T-cell (primary cell): ENCODE measurements around the gene ITPK1. TPM values are rescaled to one million over a fixed set of nuclear protein-coding genes. Genes with fewer than 3 reads are reported as not detected.

ENCODE experiments used
- ATAC-seq, 4 experiments: fragments of 200-7000 bp in 3 of 4; fragments of 150-1000 bp in 1 of 4; cut with Tn5 transposase; replicated peaks in 1 of 4; 1 replicate in 3 of 4; 2 replicates in 1 of 4; pipeline ENCODE4 v1.10.0; 2021; ENCODE audit warnings: moderate library complexity in 3 of 4, mild to moderate bottlenecking in 2 of 4, moderate number of reproducible peaks in 1 of 4
- CTCF ChIA-PET, 2 donors: fragments of 300-600 bp; sonication (Branson Sonifier 250); formaldehyde crosslinking; loops; one replicate each; lab custom pipeline; 2022; ENCODE audit warnings: antibody characterized with exemption in 2 of 2; lab: Charles Lee
- POLR2A ChIA-PET, 2 donors: fragments of 300-600 bp; sonication (Branson Sonifier 250); formaldehyde crosslinking; loops; one replicate each; lab custom pipeline; 2022; ENCODE audit warnings: antibody characterized with exemption in 2 of 2; lab: Charles Lee
- DNase-seq, 35 experiments: peaks; one replicate each; pipeline versions ENCODE4 v3.0.0 to v3.0.0-alpha.2; 2013 to 2023
- H3K27ac ChIP-seq: one replicate; pipeline ENCODE4 v1.5.1; 2013; ENCODE audit warnings: low read length
- H3K27me3 ChIP-seq, 2 experiments: replicated peaks in 1 of 2; 1 replicate in 1 of 2; 2 replicates in 1 of 2; pipeline versions ENCODE4 v1.6.1 to v1.7.0; 2013; ENCODE audit warnings: low read length in 1 of 2, mixed read lengths in 1 of 2; ENCODE audit not compliant: control insufficient read depth in 2 of 2, insufficient read depth in 2 of 2; ENCODE audit errors: extremely low read depth in 1 of 2
- H3K36me3 ChIP-seq, 2 donors: 1 replicate in 1 of 2; 2 replicates in 1 of 2; pipeline versions ENCODE4 v1.6.1 to v1.7.0; 2013; ENCODE audit warnings: low read length in 1 of 2; ENCODE audit not compliant: control insufficient read depth in 2 of 2, insufficient read depth in 1 of 2; ENCODE audit errors: extremely low read depth in 1 of 2
- H3K4me1 ChIP-seq, 2 experiments: 1 replicate in 1 of 2; 2 replicates in 1 of 2; pipeline versions ENCODE4 v1.6.1 to v1.7.0; 2013; ENCODE audit warnings: low read length in 2 of 2, mixed read lengths in 1 of 2; ENCODE audit not compliant: insufficient read depth in 2 of 2, control insufficient read depth in 1 of 2; ENCODE audit errors: extremely low read depth in 1 of 2
- H3K4me3 ChIP-seq, 2 donors: 1 replicate in 1 of 2; 2 replicates in 1 of 2; pipeline versions ENCODE4 v1.5.1 to v1.7.0; 2013; ENCODE audit warnings: mild to moderate bottlenecking in 2 of 2, low read length in 1 of 2, moderate library complexity in 1 of 2; ENCODE audit not compliant: control insufficient read depth in 1 of 2; ENCODE audit errors: extremely low read depth in 1 of 2
- H3K9me3 ChIP-seq: 2 replicates; pipeline ENCODE4 v1.7.0; 2013
- H3K27ac Mint-ChIP-seq, 2 donors: one replicate each; pipeline ENCODE4 v1.8.0; 2020 to 2021; ENCODE audit warnings: mild to moderate bottlenecking in 2 of 2, mixed read lengths in 2 of 2
- H3K27me3 Mint-ChIP-seq, 2 donors: one replicate each; pipeline ENCODE4 v1.8.0; 2021 to 2022; ENCODE audit warnings: mixed read lengths in 2 of 2
- H3K36me3 Mint-ChIP-seq: one replicate; pipeline ENCODE4 v1.8.0; 2021; ENCODE audit warnings: mixed read lengths
- H3K4me1 Mint-ChIP-seq, 3 donors: one replicate each; pipeline ENCODE4 v1.8.0; 2020 to 2022; ENCODE audit warnings: mixed read lengths in 3 of 3, mild to moderate bottlenecking in 1 of 3
- H3K4me3 Mint-ChIP-seq, 3 donors: one replicate each; pipeline ENCODE4 v1.8.0; 2020 to 2022; ENCODE audit warnings: mild to moderate bottlenecking in 3 of 3, mixed read lengths in 3 of 3, moderate library complexity in 3 of 3
- H3K9me3 Mint-ChIP-seq, 3 donors: one replicate each; pipeline ENCODE4 v1.8.0; 2020 to 2022; ENCODE audit warnings: mixed read lengths in 3 of 3
- WGBS: methylation state at CpG from one replicate; pipeline ENCODE4 v1.1.5; 2013; ENCODE audit warnings: missing lambda C conversion rate; ENCODE audit not compliant: insufficient coverage; 5-methylcytosine and 5-hydroxymethylcytosine counted together
- total RNA-seq, 35 experiments: library from RNA in 6 of 35; stranded (reverse) in 6 of 35; fragments of 120-200 nt in 1 of 35; gene quantifications; one replicate each; pipeline versions ENCODE4 v1.2.1 to v1.2.4 and lab custom pipeline; 2013 to 2026

ITPK1 gene
- total RNA-seq, 5 donors from 2014 or later (not counting 1 experiment from before 2014, with no cell fraction given), result 28.0 to 43.0 (median 39.5) TPM

DNA sequence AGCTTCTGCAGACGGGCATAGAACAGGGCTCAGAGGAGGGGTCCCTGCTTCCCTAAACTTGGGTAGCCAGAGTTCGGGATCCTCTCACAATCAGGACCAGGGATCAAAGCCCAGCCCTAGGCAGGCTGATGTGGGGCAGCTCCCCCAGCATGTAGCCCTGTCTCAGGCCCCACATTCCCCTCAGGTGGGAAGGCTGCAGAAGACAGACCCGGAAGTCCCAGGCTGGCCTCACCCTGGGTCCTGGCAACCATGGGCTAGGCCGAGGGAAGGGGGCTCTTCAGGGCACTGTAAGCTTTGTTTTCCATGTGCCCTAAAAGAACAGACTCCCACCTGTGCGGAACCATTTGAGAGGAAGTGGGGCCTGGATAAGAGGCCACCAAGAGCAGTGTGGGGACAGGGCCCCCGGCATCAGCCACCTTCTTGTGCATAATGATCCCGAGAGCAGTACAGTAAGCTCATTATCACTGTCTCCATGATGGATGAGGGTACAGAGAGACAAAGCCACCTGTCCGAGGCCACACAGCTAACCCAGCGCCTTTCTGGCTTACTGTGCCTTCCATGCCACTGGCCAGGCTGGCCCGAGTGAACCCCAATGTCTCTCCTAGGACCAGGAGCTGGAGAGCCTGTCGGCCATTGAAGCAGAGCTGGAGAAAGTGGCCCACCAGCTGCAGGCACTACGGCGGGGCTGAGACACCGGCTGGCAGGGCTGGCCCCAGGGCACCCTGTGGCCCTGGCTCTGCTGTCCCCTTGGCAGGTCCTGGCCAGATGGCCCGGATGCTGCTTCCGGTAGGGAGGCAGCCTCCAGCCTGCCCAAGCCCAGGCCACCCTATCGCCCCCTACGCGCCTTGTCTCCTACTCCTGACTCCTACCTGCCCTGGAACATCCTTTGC is 181.3 kb downstream of the ITPK1 start:
- ATAC-seq (no peak), DNase-seq (no peak)
- Mint-ChIP-seq H3K36me3 (no peaks in the 10 kb centered on the region), H3K27me3 (no peaks in the 10 kb centered on the region), H3K4me1 (no peaks in the 10 kb centered on the region), H3K9me3 (no peaks in the 10 kb centered on the region), H3K4me3 (no peak overlapping the region), H3K27ac (no peak overlapping the region)
- H3K9me3 ChIP-seq, result no peaks in the 10 kb centered on the region
- peaks cover 5 to 10% of the 10 kb centered on the region in 2 donors for H3K36me3 ChIP-seq
- no peaks in the 10 kb centered on the region for H3K4me1 ChIP-seq
- CTCF ChIA-PET, result interaction anchor here in 1 of 2 donors (0.7 kb wide), 1 partner anchor 229 kb away, joined by 3 read pairs; no protein-coding TSS in a partner anchor
- POLR2A ChIA-PET, result interaction anchor here in 1 of 2 donors (0.6 to 1.1 kb wide), 3 partner anchors 10 to 848 kb away, joined by 3 read pairs; no protein-coding TSS in a partner anchor
- no peaks in the 10 kb centered on the region for H3K27me3 ChIP-seq
- H3K27ac ChIP-seq, result no peak overlapping the region
- 95% methylated on average over 13 of the region's 19 CpGs for WGBS
- H3K4me3 ChIP-seq, result no peak overlapping the region

- H3K36me3 ChIP-seq, result peaks cover 5 to 10% of the 10 kb centered on the region in 2 donors
- no peaks in the 10 kb centered on the region for H3K9me3 ChIP-seq
- no peaks in the 10 kb centered on the region for H3K27me3 ChIP-seq
- Mint-ChIP-seq H3K27ac (no peak overlapping the region), H3K4me1 (no peaks in the 10 kb centered on the region), H3K27me3 (no peaks in the 10 kb centered on the region), H3K9me3 (no peaks in the 10 kb centered on the region), H3K36me3 (no peaks in the 10 kb centered on the region), H3K4me3 (no peak overlapping the region)
- peak in 1 of 4 experiments; percentile 6 for ATAC-seq
- ChIA-PET CTCF (no interaction called here), POLR2A (interaction anchor here in 1 of 2 donors (0.6 to 1.1 kb wide), 2 partner anchors 9 to 31 kb away, joined by 3 read pairs; no protein-coding TSS in a partner anchor)
- DNase-seq, result no peak
- no peaks in the 10 kb centered on the region for H3K4me1 ChIP-seq
- H3K27ac ChIP-seq, result no peak overlapping the region
- 81% methylated on average over 7 of the region's 8 CpGs for WGBS
- no peak overlapping the region for H3K4me3 ChIP-seq
Measured at GRCh38 chr14:92933481-92933880, 182.2 kb downstream of the ITPK1 start.

DNA sequence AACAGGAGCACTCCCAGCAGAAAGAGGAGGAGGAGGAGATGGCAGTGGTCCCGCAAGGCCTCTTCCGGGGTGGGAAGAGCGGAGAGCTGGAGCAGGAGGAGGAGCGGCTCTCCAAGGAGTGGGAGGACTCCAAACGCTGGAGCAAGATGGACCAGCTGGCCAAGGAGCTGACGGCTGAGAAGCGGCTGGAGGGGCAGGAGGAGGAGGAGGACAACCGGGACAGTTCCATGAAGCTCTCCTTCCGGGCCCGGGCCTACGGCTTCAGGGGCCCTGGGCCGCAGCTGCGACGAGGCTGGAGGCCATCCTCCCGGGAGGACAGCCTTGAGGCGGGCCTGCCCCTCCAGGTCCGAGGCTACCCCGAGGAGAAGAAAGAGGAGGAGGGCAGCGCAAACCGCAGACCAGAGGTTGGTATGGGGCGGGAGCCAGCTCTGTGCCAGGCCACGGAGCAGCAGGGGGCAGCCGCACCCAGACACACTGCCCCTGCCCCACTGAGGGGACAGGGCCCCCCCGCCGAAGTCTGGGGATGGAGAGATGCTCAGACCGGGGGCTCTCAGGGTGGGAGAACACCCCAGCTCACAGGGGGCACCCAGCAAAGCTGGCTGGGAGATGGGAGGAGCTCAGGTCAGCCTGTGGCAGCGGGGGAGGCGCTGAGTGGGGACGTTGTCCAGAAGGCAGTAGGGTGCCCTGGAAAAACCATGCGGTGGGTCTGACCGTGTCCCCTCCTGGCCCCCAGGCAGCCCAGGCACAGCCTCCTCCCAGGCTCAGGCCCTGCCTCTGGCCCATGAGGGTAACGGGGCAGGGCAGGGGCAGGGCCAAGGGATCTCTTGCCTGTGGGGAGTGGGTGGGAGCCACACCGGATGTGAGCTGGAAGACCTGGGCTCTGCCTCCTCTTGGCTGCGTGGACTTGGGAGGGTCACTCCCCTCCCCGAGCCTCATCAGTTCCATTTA is 183.0 kb downstream of the ITPK1 start:
- 91% methylated on average over 28 of the region's 35 CpGs for WGBS
- Histone ChIP-seq H3K27ac (no peak overlapping the region), H3K4me1 (no peaks in the 10 kb centered on the region), H3K4me3 (no peak overlapping the region), H3K27me3 (no peaks in the 10 kb centered on the region), H3K9me3 (no peaks in the 10 kb centered on the region), H3K36me3 (peaks cover 5 to 10% of the 10 kb centered on the region in 2 donors)
- H3K36me3 Mint-ChIP-seq, result no peaks in the 10 kb centered on the region
- DNase-seq, result no peak
- no peaks in the 10 kb centered on the region for H3K4me1 Mint-ChIP-seq
- no peak overlapping the region for H3K4me3 Mint-ChIP-seq
- ChIA-PET POLR2A (no interaction called here), CTCF (no interaction called here)
- no peak overlapping the region for H3K27ac Mint-ChIP-seq
- ATAC-seq, result no peak
- no peaks in the 10 kb centered on the region for H3K27me3 Mint-ChIP-seq
- H3K9me3 Mint-ChIP-seq, result no peaks in the 10 kb centered on the region

DNA sequence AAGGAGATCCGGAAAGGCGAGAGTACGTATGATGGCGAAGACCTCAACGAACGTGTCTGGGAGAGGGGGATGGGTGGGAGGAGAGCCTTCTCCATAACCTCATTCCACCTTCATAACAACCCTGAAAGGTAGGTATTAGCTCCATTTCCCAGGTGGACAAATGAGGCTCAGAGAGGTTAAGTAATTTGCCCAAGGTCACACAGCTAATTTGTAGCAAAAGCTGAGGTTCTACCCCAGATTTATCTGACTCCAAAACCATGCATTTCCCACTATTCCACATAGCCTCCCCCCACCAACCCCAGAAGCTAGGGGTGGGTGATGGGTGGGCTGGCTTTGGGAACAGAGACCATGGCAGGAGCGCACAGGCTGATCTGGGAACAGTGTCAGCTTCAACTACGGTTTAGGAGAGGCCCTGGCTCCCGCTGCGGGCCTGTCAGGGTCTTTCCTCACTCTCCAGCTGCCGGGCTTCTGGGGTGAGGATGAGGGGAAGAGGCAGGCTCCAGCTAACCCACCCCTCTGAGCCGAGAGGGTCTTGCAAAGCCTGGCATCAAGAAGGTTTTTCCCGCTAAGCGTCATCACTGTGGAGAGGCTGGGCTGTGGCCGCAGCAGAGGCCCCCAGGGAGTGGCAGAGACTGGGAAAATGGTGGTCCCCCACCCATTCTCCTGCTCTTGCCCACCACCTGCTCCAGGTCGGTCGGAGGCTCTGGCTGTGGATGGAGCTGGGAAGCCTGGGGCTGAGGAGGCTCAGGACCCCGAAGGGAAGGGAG is 183.9 kb downstream of the ITPK1 start:
- no peaks in the 10 kb centered on the region for H3K4me1 Mint-ChIP-seq
- H3K9me3 Mint-ChIP-seq, result no peaks in the 10 kb centered on the region
- H3K27ac Mint-ChIP-seq, result no peak overlapping the region
- H3K36me3 ChIP-seq, result peaks cover 3 to 10% of the 10 kb centered on the region in 2 donors
- H3K4me3 Mint-ChIP-seq, result no peak overlapping the region
- no peaks in the 10 kb centered on the region for H3K9me3 ChIP-seq
- POLR2A ChIA-PET, result no interaction called here
- no peak overlapping the region for H3K4me3 ChIP-seq
- DNase-seq (no peak), ATAC-seq (no peak)
- H3K36me3 Mint-ChIP-seq, result no peaks in the 10 kb centered on the region
- H3K27me3 ChIP-seq, result no peaks in the 10 kb centered on the region
- H3K4me1 ChIP-seq, result no peaks in the 10 kb centered on the region
- H3K27ac ChIP-seq, result no peak overlapping the region
- CTCF ChIA-PET, result interaction anchor here in 1 of 2 donors (0.6 kb wide), 1 partner anchor 149 kb away, joined by 5 read pairs; no protein-coding TSS in a partner anchor
- 89% methylated on average over 5 of the region's 18 CpGs for WGBS
- H3K27me3 Mint-ChIP-seq, result no peaks in the 10 kb centered on the region

GRCh38 chr14:92930737-92931602 is 184.8 kb downstream of the ITPK1 start:
- no peaks in the 10 kb centered on the region for H3K4me1 Mint-ChIP-seq
- no peak overlapping the region for H3K4me3 Mint-ChIP-seq
- Histone ChIP-seq H3K4me3 (no peak overlapping the region), H3K36me3 (peaks cover 0 to under 1% of the 10 kb centered on the region in 2 donors), H3K27me3 (peaks cover 0 to 4% of the 10 kb centered on the region in 2 experiments), H3K27ac (no peak overlapping the region), H3K9me3 (no peaks in the 10 kb centered on the region), H3K4me1 (no peaks in the 10 kb centered on the region)
- CTCF ChIA-PET, result interaction anchor here in 1 of 2 donors (0.6 kb wide), 1 partner anchor 150 kb away, joined by 5 read pairs; no protein-coding TSS in a partner anchor
- H3K36me3 Mint-ChIP-seq, result no peaks in the 10 kb centered on the region
- peaks cover 0 to under 1% of the 10 kb centered on the region in 2 donors for H3K27me3 Mint-ChIP-seq
- POLR2A ChIA-PET, result no interaction called here
- H3K9me3 Mint-ChIP-seq, result no peaks in the 10 kb centered on the region
- WGBS, result 83% methylated on average over 4 of the region's 8 CpGs
- DNase-seq, result no peak
- H3K27ac Mint-ChIP-seq, result no peak overlapping the region
- no peak for ATAC-seq
